HEK293 (cell line): ENCODE measurements around the gene CSMD2.

ENCODE experiments used
- CTCF ChIP-seq: fragments of 450-650 bp; formaldehyde crosslinking; IDR thresholded peaks from 2 replicates; pipeline ENCODE4 v1.5.1; 2016; ENCODE audit warnings: missing biosample characterization, missing genetic modification characterization
- PRDM1 ChIP-seq: fragments of 450-650 bp; formaldehyde crosslinking; IDR thresholded peaks from 2 replicates; pipeline ENCODE4; 2016; ENCODE audit warnings: missing biosample characterization, missing genetic modification characterization
- ZBTB48 ChIP-seq: fragments of 450-650 bp; formaldehyde crosslinking; IDR thresholded peaks from 2 replicates; pipeline ENCODE4 v1.5.1; 2016; ENCODE audit warnings: missing biosample characterization, missing genetic modification characterization
- ZNF2 ChIP-seq: fragments of 450-650 bp; formaldehyde crosslinking; IDR thresholded peaks from 2 replicates; pipeline ENCODE4 v1.5.1; 2016; ENCODE audit warnings: missing biosample characterization, missing genetic modification characterization

GRCh38 chr1:33633019-33633801 is 531.8 kb downstream of the CSMD2 start:
- TF ChIP-seq PRDM1 (tag by site-specific recombination) (no peak), ZNF2 (tag by site-specific recombination) (no peak), CTCF (tag by site-specific recombination) (peak; percentile 91), ZBTB48 (no peak)
